ENCODE data around the gene SAMD15. TPM values are rescaled to one million over a fixed set of nuclear protein-coding genes. Genes with fewer than 3 reads are reported as not detected.
A peak's percentile ranks its signal among the peaks of the same experiment; 100 is the strongest.

The SAMD15 gene
- total RNA-seq, 2 experiments from 2014 or later, result 0.34 TPM; not detected in 1

DNA sequence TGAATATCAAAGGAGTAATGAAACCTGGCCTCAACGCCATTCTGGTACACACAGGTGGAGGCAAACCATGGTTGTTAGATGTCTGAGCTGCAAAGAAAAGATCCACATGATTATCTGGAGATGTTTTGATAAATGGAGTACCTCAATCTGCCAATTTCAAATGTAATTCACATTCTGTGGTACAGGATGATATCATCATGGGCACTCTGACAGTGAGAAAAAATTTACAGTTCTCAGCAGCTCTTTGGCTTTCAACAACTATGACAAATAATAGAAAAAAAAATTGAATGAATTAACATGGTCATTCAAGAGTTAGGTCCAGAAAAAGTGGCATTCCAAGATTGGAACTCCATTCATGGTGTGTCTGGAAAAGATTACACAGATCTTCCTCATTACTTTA, 17.6 kb upstream of the SAMD15 start:
- Histone ChIP-seq H3K4me1 (ENCODE audit: insufficient read depth, low read length) (no peaks in the 10 kb centered on the region), H3K4me3 (ENCODE audit: low read length) (no peak overlapping the region), H3K9me3 (ENCODE audit: control insufficient read depth in 1 of 2, insufficient read depth in 1 of 2, low read length in 2 of 2) (no peaks in the 10 kb centered on the region), H3K27me3 (ENCODE audit: control insufficient read depth in 1 of 2, insufficient read depth in 2 of 2, low read length in 2 of 2) (no peaks in the 10 kb centered on the region), H3K36me3 (ENCODE audit: insufficient read depth, low read length) (no peaks in the 10 kb centered on the region), H3K27ac (ENCODE audit: low read depth in 1 of 2, low read length in 2 of 2) (no peak overlapping the region)
- Mint-ChIP-seq H3K36me3 (ENCODE audit: low read depth) (no peaks in the 10 kb centered on the region), H3K9me3 (no peaks in the 10 kb centered on the region), H3K27me3 (no peaks in the 10 kb centered on the region), H3K4me1 (ENCODE audit: low read depth) (peaks cover 9% of the 10 kb centered on the region), H3K27ac (no peak overlapping the region), H3K4me3 (no peak overlapping the region)
- intact Hi-C loops (cut with DNase I, micrococcal nuclease), result no loop called here
- ChIA-PET POLR2A (no interaction called here), CTCF (no interaction called here)
- no peak for DNase-seq
- no peak for ATAC-seq (ENCODE audit: poor library complexity)
- TF ChIP-seq, protein P1, sequence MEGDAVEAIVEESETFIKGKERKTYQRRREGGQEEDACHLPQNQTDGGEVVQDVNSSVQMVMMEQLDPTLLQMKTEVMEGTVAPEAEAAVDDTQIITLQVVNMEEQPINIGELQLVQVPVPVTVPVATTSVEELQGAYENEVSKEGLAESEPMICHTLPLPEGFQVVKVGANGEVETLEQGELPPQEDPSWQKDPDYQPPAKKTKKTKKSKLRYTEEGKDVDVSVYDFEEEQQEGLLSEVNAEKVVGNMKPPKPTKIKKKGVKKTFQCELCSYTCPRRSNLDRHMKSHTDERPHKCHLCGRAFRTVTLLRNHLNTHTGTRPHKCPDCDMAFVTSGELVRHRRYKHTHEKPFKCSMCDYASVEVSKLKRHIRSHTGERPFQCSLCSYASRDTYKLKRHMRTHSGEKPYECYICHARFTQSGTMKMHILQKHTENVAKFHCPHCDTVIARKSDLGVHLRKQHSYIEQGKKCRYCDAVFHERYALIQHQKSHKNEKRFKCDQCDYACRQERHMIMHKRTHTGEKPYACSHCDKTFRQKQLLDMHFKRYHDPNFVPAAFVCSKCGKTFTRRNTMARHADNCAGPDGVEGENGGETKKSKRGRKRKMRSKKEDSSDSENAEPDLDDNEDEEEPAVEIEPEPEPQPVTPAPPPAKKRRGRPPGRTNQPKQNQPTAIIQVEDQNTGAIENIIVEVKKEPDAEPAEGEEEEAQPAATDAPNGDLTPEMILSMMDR (IDR thresholded peaks at IDR 0.05), result no peak

DNA sequence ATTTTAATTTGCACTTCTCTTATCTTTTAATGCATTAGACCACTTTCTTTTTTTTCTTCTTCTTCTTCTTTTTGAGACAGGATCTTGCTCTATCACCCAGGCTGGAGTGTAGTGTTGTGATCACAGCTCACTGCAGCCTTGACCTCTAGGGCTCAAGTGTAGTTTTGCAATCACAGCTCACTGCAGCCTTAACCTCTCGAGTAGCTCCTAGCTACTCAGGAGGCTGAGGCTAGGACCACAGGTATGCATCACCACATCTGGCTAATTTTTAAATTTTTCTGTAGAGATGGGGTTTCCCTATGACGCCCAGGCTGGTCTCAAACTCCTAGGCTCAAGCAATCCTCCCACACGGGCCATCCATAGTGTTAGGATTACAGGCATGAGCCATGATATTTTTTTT, 13.0 kb upstream of the SAMD15 start:
- H3K4me3 Mint-ChIP-seq, result no peak overlapping the region
- POLR2A ChIA-PET, result no interaction called here
- CTCF ChIA-PET, result no interaction called here
- Histone ChIP-seq H3K27me3 (ENCODE audit: control insufficient read depth in 1 of 2, insufficient read depth in 2 of 2, low read length in 2 of 2) (no peaks in the 10 kb centered on the region), H3K36me3 (ENCODE audit: insufficient read depth, low read length) (no peaks in the 10 kb centered on the region), H3K4me1 (ENCODE audit: insufficient read depth, low read length) (peaks cover under 1% of the 10 kb centered on the region), H3K4me3 (ENCODE audit: low read length) (no peak overlapping the region), H3K27ac (ENCODE audit: low read depth in 1 of 2, low read length in 2 of 2) (no peak overlapping the region), H3K9me3 (ENCODE audit: control insufficient read depth in 1 of 2, insufficient read depth in 1 of 2, low read length in 2 of 2) (no peaks in the 10 kb centered on the region)
- TF ChIP-seq, protein P1 (IDR thresholded peaks at IDR 0.05), result no peak
- no peak overlapping the region for H3K27ac Mint-ChIP-seq
- intact Hi-C loops (cut with DNase I, micrococcal nuclease), result no loop called here
- DNase-seq, result no peak
- no peaks in the 10 kb centered on the region for H3K9me3 Mint-ChIP-seq
- no peak for ATAC-seq (ENCODE audit: poor library complexity)
- no peaks in the 10 kb centered on the region for H3K27me3 Mint-ChIP-seq
- H3K4me1 Mint-ChIP-seq (ENCODE audit: low read depth), result peaks cover 12% of the 10 kb centered on the region
- H3K36me3 Mint-ChIP-seq (ENCODE audit: low read depth), result no peaks in the 10 kb centered on the region

DNA sequence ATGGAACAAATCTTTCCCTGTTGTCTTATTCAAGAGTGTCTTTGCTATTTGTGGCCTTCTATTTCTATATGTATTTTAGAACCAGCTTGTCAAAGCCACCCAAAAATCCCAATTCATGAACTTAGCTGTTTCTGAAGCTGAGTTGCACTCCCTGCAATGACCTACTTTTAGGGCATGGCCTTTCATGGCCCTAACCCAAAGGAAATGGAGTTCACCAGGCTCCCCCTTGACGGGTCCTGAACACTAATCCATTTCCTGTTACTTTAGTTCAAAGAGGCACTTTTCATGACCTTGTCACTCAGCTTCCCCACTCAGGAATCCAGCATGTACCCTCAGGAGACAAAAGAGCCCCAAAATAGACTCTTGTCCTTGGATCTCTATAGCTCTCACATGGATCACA, 7.9 kb upstream of the SAMD15 start:
- H3K27ac Mint-ChIP-seq, result peak overlapping the region; percentile 7
- no peaks in the 10 kb centered on the region for H3K27me3 Mint-ChIP-seq
- H3K36me3 ChIP-seq (ENCODE audit: insufficient read depth, low read length), result no peaks in the 10 kb centered on the region
- TF ChIP-seq, protein P1 (IDR thresholded peaks at IDR 0.05), result no peak
- H3K4me1 ChIP-seq (ENCODE audit: insufficient read depth, low read length), result peaks cover 11% of the 10 kb centered on the region
- no peaks in the 10 kb centered on the region for H3K27me3 ChIP-seq (ENCODE audit: control insufficient read depth in 1 of 2, insufficient read depth in 2 of 2, low read length in 2 of 2)
- H3K36me3 Mint-ChIP-seq (ENCODE audit: low read depth), result no peaks in the 10 kb centered on the region
- peak in 6 of 14 experiments; percentile 2 to 56 (median 30) for DNase-seq
- peak overlapping the region; percentile 39 for H3K4me3 Mint-ChIP-seq
- ChIA-PET POLR2A (interaction anchor here (0.6 kb wide), 1 partner anchor 212 kb away, joined by 3 read pairs; no protein-coding TSS in a partner anchor), CTCF (interaction anchor here (0.6 kb wide), 1 partner anchor 83 kb away, joined by 3 read pairs; no protein-coding TSS in a partner anchor)
- intact Hi-C loops (cut with DNase I, micrococcal nuclease), result no loop called here
- H3K9me3 Mint-ChIP-seq, result no peaks in the 10 kb centered on the region
- H3K4me3 ChIP-seq (ENCODE audit: low read length), result no peak overlapping the region
- H3K9me3 ChIP-seq (ENCODE audit: control insufficient read depth in 1 of 2, insufficient read depth in 1 of 2, low read length in 2 of 2), result no peaks in the 10 kb centered on the region
- peak; percentile 65 for ATAC-seq (ENCODE audit: poor library complexity)
- no peak overlapping the region for H3K27ac ChIP-seq (ENCODE audit: low read depth in 1 of 2, low read length in 2 of 2)
- H3K4me1 Mint-ChIP-seq (ENCODE audit: low read depth), result peaks cover 28% of the 10 kb centered on the region
